Fibroblast of the aortic adventitia (primary cell): ENCODE data around the gene PSMB1. TPM values are rescaled to one million over a fixed set of nuclear protein-coding genes. Genes with fewer than 3 reads are reported as not detected.
"Not testable (repeated sequence)": the region's sequence is repeated elsewhere in the genome, so short reads cannot be mapped to it uniquely, and the experiment has no call there.

Experiments used
- DNase-seq: peaks from one replicate; pipeline ENCODE4 v3.0.0-alpha.2; 2010; ENCODE audit warnings: low read depth
- H3K4me3 ChIP-seq: 2 replicates; pipeline ENCODE4 v1.5.1; 2011; ENCODE audit warnings: low read depth, mild to moderate bottlenecking, control low read depth, low read length, moderate library complexity
- total RNA-seq: library from RNA; depleted of rRNA; stranded (reverse); fragments of >200 nt; gene quantifications from 2 replicates; pipeline ENCODE4 v1.2.3, GENCODE V29; 2012; ENCODE audit warnings: low replicate concordance
- TF ChIP-seq, protein P1 (sequence below): IDR thresholded peaks from 2 replicates; pipeline ENCODE4 v1.5.1; 2011; ENCODE audit warnings: mild to moderate bottlenecking, low read length, control low read depth, inconsistent platforms; ENCODE audit not compliant: insufficient read depth

The PSMB1 gene
- total RNA-seq, 1 donor: 248 TPM

DNA sequence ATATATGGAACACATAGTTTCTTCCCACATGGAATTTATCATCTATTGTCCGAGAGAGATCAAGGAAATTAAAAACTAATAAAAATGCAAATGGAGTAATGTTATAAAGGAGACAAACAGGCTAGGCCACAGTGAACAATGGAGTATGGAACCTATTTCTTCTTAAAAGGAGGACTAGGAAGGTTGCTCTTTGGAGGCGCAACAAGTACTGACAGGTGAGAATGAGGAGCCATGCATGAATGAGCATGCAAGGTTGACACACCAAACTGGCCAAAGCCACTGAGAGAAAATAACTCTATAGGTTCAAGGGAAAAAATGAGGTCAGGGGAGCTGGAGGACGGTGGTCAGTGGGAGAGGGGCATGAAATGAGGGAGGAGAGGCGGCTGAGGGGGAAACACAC is 40.9 kb downstream of the PSMB1 start:
- DNase-seq: no peak
- TF ChIP-seq, protein P1, sequence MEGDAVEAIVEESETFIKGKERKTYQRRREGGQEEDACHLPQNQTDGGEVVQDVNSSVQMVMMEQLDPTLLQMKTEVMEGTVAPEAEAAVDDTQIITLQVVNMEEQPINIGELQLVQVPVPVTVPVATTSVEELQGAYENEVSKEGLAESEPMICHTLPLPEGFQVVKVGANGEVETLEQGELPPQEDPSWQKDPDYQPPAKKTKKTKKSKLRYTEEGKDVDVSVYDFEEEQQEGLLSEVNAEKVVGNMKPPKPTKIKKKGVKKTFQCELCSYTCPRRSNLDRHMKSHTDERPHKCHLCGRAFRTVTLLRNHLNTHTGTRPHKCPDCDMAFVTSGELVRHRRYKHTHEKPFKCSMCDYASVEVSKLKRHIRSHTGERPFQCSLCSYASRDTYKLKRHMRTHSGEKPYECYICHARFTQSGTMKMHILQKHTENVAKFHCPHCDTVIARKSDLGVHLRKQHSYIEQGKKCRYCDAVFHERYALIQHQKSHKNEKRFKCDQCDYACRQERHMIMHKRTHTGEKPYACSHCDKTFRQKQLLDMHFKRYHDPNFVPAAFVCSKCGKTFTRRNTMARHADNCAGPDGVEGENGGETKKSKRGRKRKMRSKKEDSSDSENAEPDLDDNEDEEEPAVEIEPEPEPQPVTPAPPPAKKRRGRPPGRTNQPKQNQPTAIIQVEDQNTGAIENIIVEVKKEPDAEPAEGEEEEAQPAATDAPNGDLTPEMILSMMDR: no peak
- H3K4me3 ChIP-seq: no peak overlapping the region

DNA sequence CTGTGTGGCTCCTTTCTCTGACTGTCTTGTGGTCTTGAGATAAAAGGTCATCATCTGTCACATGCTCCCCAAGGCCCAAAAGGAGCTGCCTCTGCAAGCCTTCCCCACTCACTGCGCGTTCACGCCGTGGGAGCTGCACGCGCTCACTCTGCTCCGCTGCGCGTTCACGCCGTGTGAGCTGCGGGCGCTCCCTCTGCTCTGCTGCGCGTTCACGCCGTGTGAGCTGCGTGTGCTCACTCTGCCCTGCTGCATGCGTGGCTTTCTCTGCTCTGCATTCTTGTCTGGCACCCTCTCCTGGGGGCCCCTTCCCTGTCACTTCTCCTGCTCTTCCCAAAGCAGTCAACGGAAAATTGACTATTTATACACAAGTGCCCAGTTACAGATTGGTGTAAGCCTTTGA is 42.5 kb downstream of the PSMB1 start:
- H3K4me3 ChIP-seq: no peak overlapping the region
- TF ChIP-seq, protein P1: no peak
- DNase-seq: no peak

DNA sequence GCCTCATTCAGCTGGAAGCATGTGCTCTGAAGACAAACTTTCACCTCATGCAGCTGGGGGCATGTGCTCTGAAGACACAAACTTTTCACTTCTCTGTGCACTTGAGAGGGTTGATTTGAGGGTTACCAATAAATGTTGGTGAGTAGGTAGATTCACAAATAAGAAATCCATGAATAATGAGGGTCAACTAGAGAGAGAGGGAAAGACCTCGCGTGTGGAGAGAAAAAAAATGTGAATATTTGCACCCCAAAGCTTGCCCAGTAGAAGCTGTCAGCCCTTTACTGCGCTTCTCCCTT is 43.4 kb downstream of the PSMB1 start:
- TF ChIP-seq, protein P1: no peak
- no peak overlapping the region for H3K4me3 ChIP-seq
- no peak for DNase-seq

DNA sequence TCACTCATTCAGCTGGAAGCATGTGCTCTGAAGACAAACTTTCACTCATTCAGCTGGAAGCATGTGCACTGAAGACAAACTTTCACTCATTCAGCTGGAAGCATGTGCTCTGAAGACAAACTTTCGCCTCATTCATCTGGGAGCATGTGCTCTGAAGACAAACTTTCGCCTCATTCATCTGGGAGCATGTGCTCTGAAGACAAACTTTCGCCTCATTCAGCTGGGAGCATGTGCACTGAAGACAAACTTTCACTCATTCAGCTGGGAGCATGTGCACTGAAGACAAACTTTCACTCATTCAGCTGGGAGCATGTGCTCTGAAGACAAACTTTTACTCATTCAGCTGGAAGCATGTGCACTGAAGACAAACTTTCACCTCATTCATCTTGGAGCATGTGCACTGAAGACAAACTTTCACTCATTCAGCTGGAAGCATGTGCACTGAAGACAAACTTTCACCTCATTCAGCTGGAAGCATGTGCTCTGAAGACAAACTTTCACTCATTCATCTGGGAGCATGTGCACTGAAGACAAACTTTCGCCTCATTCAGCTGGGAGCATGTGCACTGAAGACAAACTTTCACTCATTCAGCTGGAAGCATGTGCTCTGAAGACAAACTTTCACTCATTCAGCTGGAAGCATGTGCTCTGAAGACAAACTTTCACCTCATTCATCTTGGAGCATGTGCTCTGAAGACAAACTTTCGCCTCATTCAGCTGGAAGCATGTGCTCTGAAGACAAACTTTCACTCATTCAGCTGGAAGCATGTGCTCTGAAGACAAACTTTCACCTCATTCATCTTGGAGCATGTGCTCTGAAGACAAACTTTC is 44.0 kb downstream of the PSMB1 start:
- H3K4me3 ChIP-seq, DNase-seq: not testable (repeated sequence)

DNA sequence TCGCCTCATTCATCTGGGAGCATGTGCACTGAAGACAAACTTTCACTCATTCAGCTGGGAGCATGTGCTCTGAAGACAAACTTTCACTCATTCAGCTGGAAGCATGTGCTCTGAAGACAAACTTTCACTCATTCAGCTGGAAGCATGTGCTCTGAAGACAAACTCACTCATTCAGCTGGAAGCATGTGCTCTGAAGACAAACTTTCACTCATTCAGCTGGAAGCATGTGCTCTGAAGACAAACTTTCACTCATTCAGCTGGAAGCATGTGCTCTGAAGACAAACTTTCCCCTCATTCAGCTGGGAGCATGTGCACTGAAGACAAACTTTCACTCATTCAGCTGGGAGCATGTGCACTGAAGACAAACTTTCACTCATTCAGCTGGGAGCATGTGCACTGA is 44.8 kb downstream of the PSMB1 start:
- DNase-seq, H3K4me3 ChIP-seq: not testable (repeated sequence)

DNA sequence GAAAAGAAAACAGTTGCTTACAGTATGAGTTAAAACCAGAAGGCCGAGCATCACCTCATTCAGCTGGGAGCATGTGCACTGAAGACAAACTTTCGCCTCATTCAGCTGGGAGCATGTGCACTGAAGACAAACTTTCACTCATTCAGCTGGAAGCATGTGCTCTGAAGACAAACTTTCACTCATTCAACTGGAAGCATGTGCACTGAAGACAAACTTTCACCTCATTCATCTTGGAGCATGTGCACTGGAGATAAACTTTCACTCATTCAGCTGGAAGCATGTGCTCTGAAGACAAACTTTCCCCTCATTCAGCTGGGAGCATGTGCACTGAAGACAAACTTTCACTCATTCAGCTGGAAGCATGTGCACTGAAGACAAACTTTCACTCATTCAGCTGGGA is 45.4 kb downstream of the PSMB1 start:
- not testable (repeated sequence) for H3K4me3 ChIP-seq, DNase-seq

DNA sequence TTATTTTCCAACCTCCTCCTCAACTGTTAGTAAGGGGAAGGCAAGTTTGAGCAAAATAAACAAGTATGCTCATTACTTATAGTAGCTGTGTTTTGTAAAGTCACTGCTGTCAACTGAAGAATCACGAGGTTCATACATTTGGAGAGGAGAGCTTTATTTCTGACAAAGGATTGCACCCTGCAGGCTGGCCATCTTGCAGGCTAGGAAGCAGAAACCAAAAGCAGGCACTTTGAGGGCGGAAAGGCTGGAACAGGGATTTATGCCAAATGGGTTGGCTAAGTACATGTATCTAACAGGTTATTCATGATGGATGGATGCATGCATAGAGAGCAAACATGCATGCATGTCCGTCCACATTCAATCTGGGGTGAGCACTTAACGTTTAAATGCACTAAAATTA is 46.7 kb downstream of the PSMB1 start:
- H3K4me3 ChIP-seq: no peak overlapping the region
- DNase-seq: no peak
- TF ChIP-seq, protein P1: no peak

DNA sequence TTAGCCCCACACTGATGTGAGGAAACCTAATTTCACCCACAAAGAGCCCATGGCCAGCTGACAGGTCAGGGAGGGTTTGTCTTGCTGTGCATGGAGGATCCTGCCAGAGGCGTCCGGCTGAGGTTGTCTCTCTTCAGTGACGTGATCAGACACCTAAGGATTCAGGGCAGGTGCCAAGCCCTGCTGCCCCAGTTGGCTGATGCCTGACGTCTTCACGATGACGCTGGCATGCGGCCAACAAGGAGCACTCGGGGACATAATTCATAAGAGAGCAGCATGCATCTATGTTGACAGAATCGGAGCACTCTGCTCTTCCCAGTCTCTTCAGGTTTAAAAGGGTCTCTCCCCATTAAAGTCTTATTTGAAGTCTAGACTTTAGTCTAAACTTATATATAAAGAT is 47.8 kb downstream of the PSMB1 start:
- TF ChIP-seq, protein P1: no peak
- H3K4me3 ChIP-seq: no peak overlapping the region
- DNase-seq: no peak
